Measurements from ENCODE around the gene MAST2. TPM values are rescaled to one million over a fixed set of nuclear protein-coding genes. Genes with fewer than 3 reads are reported as not detected.

Gene MAST2
- total and polyA plus RNA-seq, 2 of the 13 experiments (the other 11 are each of a cell fraction or from before 2014, with no cell fraction given) = 15.3 to 23.0 TPM

DNA sequence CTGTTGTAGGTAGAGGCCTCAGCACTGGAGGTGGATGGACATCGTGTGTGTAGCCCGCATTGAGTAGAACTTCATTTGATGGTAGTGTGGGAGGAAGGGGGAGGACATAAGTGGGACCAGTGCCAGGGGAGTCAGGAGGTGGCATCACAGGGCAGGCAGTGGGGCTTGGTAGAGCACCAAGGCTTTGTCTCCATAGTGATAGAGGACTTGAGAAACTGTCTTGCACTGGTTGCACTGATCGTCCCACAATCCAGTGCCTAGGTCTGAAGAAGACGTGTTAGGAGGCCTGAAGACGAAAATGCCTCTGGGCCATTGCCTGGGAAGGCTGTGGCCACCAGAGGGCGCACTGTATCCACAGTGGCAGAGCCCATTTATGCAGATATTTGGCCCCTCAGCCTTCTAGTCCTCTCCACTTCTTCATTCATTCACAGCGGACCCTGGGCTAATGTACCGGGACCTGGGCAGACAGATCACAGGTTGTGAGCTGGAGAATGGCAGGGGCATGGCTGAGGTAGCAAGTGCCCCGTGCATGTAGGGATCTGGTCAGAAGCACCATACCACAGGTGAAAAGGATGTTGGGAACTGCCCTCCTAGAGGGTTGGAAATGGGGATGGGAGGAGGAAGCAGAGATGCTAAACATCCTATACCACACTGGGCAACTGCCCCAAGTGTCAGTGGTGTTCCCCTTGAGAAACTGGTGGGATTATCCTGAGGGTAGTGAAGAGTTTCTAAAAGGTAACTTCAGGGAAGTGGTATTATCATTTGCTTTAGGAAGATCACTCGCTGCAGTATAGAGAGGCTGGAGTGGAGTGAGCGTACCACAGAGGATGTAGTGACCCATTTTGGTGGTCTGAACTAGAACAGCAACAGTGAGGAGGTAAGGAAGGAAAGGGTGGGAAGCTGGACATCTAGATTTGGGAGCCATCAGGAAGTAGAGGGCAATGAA, 233.8 kb downstream of the MAST2 start (continued):
- TF ChIP-seq, protein P1, sequence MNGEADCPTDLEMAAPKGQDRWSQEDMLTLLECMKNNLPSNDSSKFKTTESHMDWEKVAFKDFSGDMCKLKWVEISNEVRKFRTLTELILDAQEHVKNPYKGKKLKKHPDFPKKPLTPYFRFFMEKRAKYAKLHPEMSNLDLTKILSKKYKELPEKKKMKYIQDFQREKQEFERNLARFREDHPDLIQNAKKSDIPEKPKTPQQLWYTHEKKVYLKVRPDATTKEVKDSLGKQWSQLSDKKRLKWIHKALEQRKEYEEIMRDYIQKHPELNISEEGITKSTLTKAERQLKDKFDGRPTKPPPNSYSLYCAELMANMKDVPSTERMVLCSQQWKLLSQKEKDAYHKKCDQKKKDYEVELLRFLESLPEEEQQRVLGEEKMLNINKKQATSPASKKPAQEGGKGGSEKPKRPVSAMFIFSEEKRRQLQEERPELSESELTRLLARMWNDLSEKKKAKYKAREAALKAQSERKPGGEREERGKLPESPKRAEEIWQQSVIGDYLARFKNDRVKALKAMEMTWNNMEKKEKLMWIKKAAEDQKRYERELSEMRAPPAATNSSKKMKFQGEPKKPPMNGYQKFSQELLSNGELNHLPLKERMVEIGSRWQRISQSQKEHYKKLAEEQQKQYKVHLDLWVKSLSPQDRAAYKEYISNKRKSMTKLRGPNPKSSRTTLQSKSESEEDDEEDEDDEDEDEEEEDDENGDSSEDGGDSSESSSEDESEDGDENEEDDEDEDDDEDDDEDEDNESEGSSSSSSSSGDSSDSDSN (CRISPR knock-in tag; IDR thresholded peaks at IDR 0.05) = 0 out of 2 replicates have a peak, but pooled peaks have one; percentile 27
- TF ChIP-seq YEATS4 (CRISPR knock-in tag; IDR thresholded peaks at IDR 0.05; ENCODE audit: borderline replicate concordance) (no peak), GATAD1 (CRISPR knock-in tag; IDR thresholded peaks at IDR 0.05) (0 out of 2 replicates have a peak, but pooled peaks have one; percentile 20), SAP130 (CRISPR knock-in tag; IDR thresholded peaks at IDR 0.05; ENCODE audit: low read depth) (no peak), RAD51 (IDR thresholded peaks at IDR 0.05; ENCODE audit: borderline replicate concordance) (no peak), ZNF296 (CRISPR knock-in tag; conservative IDR thresholded peaks at IDR 0.05) (no peak), ZNF660 (CRISPR knock-in tag; IDR thresholded peaks at IDR 0.05; ENCODE audit: borderline replicate concordance, low read depth) (no peak), HOXA5 (CRISPR knock-in tag; IDR thresholded peaks at IDR 0.05) (no peak), MAZ (IDR thresholded peaks at IDR 0.05; ENCODE audit: borderline replicate concordance, low read depth, low read length) (no peak), MAZ (CRISPR knock-in tag; IDR thresholded peaks at IDR 0.05; ENCODE audit: low read depth) (peak; percentile 33; the same call in 1 of the 2 replicates), U2AF2 (IDR thresholded peaks at IDR 0.05; ENCODE audit: low read depth, low read length) (no peak), ZNF562 (CRISPR knock-in tag; IDR thresholded peaks at IDR 0.05; ENCODE audit: borderline replicate concordance) (no peak), CBX2 (IDR thresholded peaks at IDR 0.05; ENCODE audit: low read depth, low read length) (no peak), CBX2 (CRISPR knock-in tag; IDR thresholded peaks at IDR 0.05; ENCODE audit: low read depth) (no peak), REXO4 (CRISPR knock-in tag; IDR thresholded peaks at IDR 0.05; ENCODE audit: borderline replicate concordance) (no peak), ZNF619 (CRISPR knock-in tag; IDR thresholded peaks at IDR 0.05) (no peak; the same call in 1 of the 2 replicates), DMAP1 (CRISPR knock-in tag; IDR thresholded peaks at IDR 0.05) (no peak), ZNF724P (CRISPR knock-in tag; IDR thresholded peaks at IDR 0.05; ENCODE audit: borderline replicate concordance) (no peak), ZNF883 (CRISPR knock-in tag; IDR thresholded peaks at IDR 0.05; ENCODE audit: not compliant biosample characterization) (peak; percentile 45), ZNF264 (CRISPR knock-in tag; IDR thresholded peaks at IDR 0.05) (0 out of 2 replicates have a peak, but pooled peaks have one; percentile 20), ZNF780A (CRISPR knock-in tag; IDR thresholded peaks at IDR 0.05) (no peak), ONECUT2 (CRISPR knock-in tag; IDR thresholded peaks at IDR 0.05) (no peak)
- TF ChIP-seq, protein P2, sequence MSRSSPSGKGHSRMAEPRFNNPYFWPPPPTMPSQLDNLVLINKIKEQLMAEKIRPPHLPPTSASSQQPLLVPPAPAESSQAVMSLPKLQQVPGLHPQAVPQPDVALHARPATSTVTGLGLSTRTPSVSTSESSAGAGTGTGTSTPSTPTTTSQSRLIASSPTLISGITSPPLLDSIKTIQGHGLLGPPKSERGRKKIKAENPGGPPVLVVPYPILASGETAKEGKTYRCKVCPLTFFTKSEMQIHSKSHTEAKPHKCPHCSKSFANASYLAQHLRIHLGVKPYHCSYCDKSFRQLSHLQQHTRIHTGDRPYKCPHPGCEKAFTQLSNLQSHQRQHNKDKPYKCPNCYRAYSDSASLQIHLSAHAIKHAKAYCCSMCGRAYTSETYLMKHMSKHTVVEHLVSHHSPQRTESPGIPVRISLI (CRISPR knock-in tag; IDR thresholded peaks at IDR 0.05; ENCODE audit: borderline replicate concordance) = no peak
- TF ChIP-seq, protein P3, sequence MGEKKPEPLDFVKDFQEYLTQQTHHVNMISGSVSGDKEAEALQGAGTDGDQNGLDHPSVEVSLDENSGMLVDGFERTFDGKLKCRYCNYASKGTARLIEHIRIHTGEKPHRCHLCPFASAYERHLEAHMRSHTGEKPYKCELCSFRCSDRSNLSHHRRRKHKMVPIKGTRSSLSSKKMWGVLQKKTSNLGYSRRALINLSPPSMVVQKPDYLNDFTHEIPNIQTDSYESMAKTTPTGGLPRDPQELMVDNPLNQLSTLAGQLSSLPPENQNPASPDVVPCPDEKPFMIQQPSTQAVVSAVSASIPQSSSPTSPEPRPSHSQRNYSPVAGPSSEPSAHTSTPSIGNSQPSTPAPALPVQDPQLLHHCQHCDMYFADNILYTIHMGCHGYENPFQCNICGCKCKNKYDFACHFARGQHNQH (CRISPR knock-in tag; IDR thresholded peaks at IDR 0.05) = peak; percentile 21; the same call in 1 of the 2 replicates
- TF ChIP-seq, protein P4, sequence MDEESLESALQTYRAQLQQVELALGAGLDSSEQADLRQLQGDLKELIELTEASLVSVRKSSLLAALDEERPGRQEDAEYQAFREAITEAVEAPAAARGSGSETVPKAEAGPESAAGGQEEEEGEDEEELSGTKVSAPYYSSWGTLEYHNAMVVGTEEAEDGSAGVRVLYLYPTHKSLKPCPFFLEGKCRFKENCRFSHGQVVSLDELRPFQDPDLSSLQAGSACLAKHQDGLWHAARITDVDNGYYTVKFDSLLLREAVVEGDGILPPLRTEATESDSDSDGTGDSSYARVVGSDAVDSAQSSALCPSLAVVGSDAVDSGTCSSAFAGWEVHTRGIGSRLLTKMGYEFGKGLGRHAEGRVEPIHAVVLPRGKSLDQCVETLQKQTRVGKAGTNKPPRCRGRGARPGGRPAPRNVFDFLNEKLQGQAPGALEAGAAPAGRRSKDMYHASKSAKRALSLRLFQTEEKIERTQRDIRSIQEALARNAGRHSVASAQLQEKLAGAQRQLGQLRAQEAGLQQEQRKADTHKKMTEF (CRISPR knock-in tag; IDR thresholded peaks at IDR 0.05) = peak; percentile 49; the same call in 1 of the 2 replicates

Measured in HepG2 (cell line).